ENCODE measurements around the gene ZNF513.

DNA sequence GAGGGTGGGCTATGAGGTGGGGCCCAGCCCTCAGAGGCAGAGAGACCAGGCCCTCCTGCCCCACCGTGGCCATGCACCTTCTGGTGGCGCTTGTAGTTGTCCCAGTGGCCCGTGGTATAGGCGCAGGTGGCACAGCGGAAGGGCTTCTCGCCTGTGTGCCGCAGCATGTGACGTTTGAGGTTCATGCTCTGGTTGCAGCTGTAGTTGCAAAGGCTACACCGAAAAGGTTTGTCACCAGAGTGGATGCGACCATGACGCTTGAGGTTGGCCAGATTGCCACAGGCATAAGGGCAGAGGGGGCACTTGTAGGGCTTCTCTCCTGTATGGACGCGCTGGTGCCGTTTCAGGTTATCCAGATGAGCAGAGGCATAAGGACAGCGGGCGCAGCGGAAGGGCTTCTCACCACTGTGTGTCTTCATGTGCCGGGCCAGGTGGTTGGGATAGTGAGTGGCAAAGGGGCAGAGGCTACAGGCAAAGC is 2.9 kb downstream of the ZNF513 start:
- no peak for TF ChIP-seq EZH2 (IDR thresholded peaks at IDR 0.05; ENCODE audit: low read length)
- TF ChIP-seq, protein P1, sequence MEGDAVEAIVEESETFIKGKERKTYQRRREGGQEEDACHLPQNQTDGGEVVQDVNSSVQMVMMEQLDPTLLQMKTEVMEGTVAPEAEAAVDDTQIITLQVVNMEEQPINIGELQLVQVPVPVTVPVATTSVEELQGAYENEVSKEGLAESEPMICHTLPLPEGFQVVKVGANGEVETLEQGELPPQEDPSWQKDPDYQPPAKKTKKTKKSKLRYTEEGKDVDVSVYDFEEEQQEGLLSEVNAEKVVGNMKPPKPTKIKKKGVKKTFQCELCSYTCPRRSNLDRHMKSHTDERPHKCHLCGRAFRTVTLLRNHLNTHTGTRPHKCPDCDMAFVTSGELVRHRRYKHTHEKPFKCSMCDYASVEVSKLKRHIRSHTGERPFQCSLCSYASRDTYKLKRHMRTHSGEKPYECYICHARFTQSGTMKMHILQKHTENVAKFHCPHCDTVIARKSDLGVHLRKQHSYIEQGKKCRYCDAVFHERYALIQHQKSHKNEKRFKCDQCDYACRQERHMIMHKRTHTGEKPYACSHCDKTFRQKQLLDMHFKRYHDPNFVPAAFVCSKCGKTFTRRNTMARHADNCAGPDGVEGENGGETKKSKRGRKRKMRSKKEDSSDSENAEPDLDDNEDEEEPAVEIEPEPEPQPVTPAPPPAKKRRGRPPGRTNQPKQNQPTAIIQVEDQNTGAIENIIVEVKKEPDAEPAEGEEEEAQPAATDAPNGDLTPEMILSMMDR (optimal IDR thresholded peaks at IDR 0.05 in 1 of 3, IDR thresholded peaks at IDR 0.05 in 1 of 3, conservative IDR thresholded peaks at IDR 0.05 in 1 of 3; ENCODE audit: extremely low read depth in 1 of 3, insufficient read depth in 2 of 3, low read length in 3 of 3) = no peak

Measured in keratinocyte (primary cell).